DND-41 (cell line): ENCODE measurements around the gene PSMD12.

Experiments used
- ATAC-seq: fragments of 200-7000 bp; cut with Tn5 transposase; 3 replicates; pipeline ENCODE4 v1.9.1; 2021; ENCODE audit warnings: low read depth; ENCODE audit not compliant: insufficient read depth
- DNase-seq: peaks from one replicate; pipeline ENCODE4 v3.0.0-alpha.2; 2020
- H2AFZ ChIP-seq: 2 replicates; pipeline ENCODE4 v1.6.0; 2012; ENCODE audit warnings: low read depth, low read length
- H3K27ac ChIP-seq: 2 replicates; pipeline ENCODE4 v1.5.1; 2012; ENCODE audit warnings: low read length, inconsistent platforms
- H3K27me3 ChIP-seq: fragments of 200-600 bp; sonication (generic); 2 replicates; pipeline ENCODE4 v1.6.0; 2012; ENCODE audit warnings: low read length, mild to moderate bottlenecking, inconsistent platforms; ENCODE audit not compliant: insufficient read depth, poor library complexity
- H3K36me3 ChIP-seq: 2 replicates; pipeline ENCODE4 v1.5.1; 2012; ENCODE audit warnings: low read length, inconsistent platforms; ENCODE audit not compliant: insufficient read depth
- H3K4me1 ChIP-seq: 2 replicates; pipeline ENCODE4 v1.5.1; 2012; ENCODE audit warnings: mild to moderate bottlenecking, low read length; ENCODE audit not compliant: insufficient read depth
- H3K4me2 ChIP-seq: 2 replicates; pipeline ENCODE4 v1.6.0; 2012; ENCODE audit warnings: mild to moderate bottlenecking, moderate library complexity, low read length, inconsistent platforms; ENCODE audit not compliant: insufficient read depth
- H3K4me3 ChIP-seq, 2 experiments: fragments of 200-600 bp in 1 of 2; shearing (Covaris generic) in 1 of 2; 2 replicates each; pipeline ENCODE4 v1.5.1; 2012 to 2016; ENCODE audit warnings: inconsistent platforms in 2 of 2, low read length in 2 of 2, mild to moderate bottlenecking in 2 of 2, low read depth in 1 of 2, moderate library complexity in 1 of 2
- H3K79me2 ChIP-seq: 2 replicates; pipeline ENCODE4 v1.6.0; 2012; ENCODE audit warnings: low read length, inconsistent platforms; ENCODE audit not compliant: insufficient read depth
- H3K9ac ChIP-seq: 2 replicates; pipeline ENCODE4 v1.6.0; 2012; ENCODE audit warnings: low read depth, mild to moderate bottlenecking, inconsistent platforms, low read length, moderate library complexity
- H3K9me3 ChIP-seq: 2 replicates; pipeline ENCODE4 v1.5.1; 2012; ENCODE audit warnings: low read length, moderate library complexity, mild to moderate bottlenecking, inconsistent platforms; ENCODE audit not compliant: insufficient read depth, severe bottlenecking
- H4K20me1 ChIP-seq: 2 replicates; pipeline ENCODE4 v1.6.0; 2012; ENCODE audit warnings: low read length; ENCODE audit not compliant: insufficient read depth
- CTCF ChIP-seq: IDR thresholded peaks from 2 replicates; pipeline ENCODE4 v1.5.1; 2012; ENCODE audit warnings: borderline replicate concordance, low read length, moderate library complexity, mild to moderate bottlenecking; ENCODE audit not compliant: poor library complexity, severe bottlenecking; ENCODE audit errors: extremely low read depth
- EZH2 ChIP-seq: IDR thresholded peaks from 3 replicates; pipeline ENCODE4 v1.6.1; 2012; ENCODE audit warnings: borderline replicate concordance, low read depth, mild to moderate bottlenecking, moderate library complexity, low read length, inconsistent platforms; ENCODE audit not compliant: severe bottlenecking

PSMD12 gene

DNA sequence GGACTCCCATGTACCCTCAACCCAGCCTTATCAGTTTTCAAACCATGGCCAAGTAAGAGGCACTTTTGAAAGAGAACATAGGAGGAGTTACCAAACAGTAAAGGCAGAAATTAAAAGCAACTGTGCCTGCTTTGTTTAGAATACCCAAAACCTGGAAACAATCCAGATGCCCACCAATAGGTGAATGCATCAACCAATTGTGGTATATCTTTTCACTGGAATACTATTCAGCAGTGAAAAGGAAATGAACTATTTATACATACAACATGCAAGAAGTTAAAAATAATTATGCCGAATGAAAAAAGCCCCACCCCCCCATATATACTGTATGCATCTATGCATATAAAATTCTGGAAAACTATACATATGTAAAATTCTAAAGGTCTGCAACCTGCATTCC, 47.8 kb upstream of the PSMD12 start:
- Histone ChIP-seq H3K4me3 (no peak overlapping the region), H3K9ac (no peak overlapping the region), H2AFZ (no peak overlapping the region), H3K4me1 (no peaks in the 10 kb centered on the region), H3K4me2 (no peak overlapping the region), H3K79me2 (no peaks in the 10 kb centered on the region), H3K36me3 (no peaks in the 10 kb centered on the region), H3K9me3 (no peaks in the 10 kb centered on the region), H3K27me3 (no peaks in the 10 kb centered on the region), H4K20me1 (no peaks in the 10 kb centered on the region), H3K27ac (no peak overlapping the region)
- no peak for DNase-seq
- no peak for ATAC-seq
- TF ChIP-seq EZH2: no peak
- no peak for TF ChIP-seq CTCF

- Histone ChIP-seq H2AFZ (no peak overlapping the region), H3K4me2 (no peak overlapping the region), H3K27ac (no peak overlapping the region), H3K79me2 (no peaks in the 10 kb centered on the region), H3K27me3 (no peaks in the 10 kb centered on the region), H3K36me3 (no peaks in the 10 kb centered on the region), H4K20me1 (no peaks in the 10 kb centered on the region), H3K4me3 (no peak overlapping the region), H3K4me1 (no peaks in the 10 kb centered on the region), H3K9me3 (no peaks in the 10 kb centered on the region), H3K9ac (no peak overlapping the region)
- DNase-seq (no peak), ATAC-seq (no peak)
- no peak for TF ChIP-seq EZH2
- no peak for TF ChIP-seq CTCF
Measured at GRCh38 chr17:67413388-67413787, 47.0 kb upstream of the PSMD12 start.

GRCh38 chr17:67412941-67413340, 46.6 kb upstream of the PSMD12 start:
- Histone ChIP-seq H3K4me3 (no peak overlapping the region), H3K27me3 (no peaks in the 10 kb centered on the region), H2AFZ (no peak overlapping the region), H3K4me2 (no peak overlapping the region), H3K4me1 (no peaks in the 10 kb centered on the region), H3K36me3 (no peaks in the 10 kb centered on the region), H4K20me1 (no peaks in the 10 kb centered on the region), H3K9me3 (no peaks in the 10 kb centered on the region), H3K27ac (no peak overlapping the region), H3K79me2 (no peaks in the 10 kb centered on the region), H3K9ac (no peak overlapping the region)
- ATAC-seq (no peak), DNase-seq (no peak)
- TF ChIP-seq EZH2 (no peak), CTCF (no peak)

GRCh38 chr17:67412032-67412431, 45.7 kb upstream of the PSMD12 start:
- ATAC-seq: no peak
- Histone ChIP-seq H3K4me2 (no peak overlapping the region), H2AFZ (no peak overlapping the region), H3K27me3 (no peaks in the 10 kb centered on the region), H3K9me3 (no peaks in the 10 kb centered on the region), H3K4me3 (no peak overlapping the region), H3K79me2 (no peaks in the 10 kb centered on the region), H4K20me1 (no peaks in the 10 kb centered on the region), H3K9ac (no peak overlapping the region), H3K36me3 (no peaks in the 10 kb centered on the region), H3K27ac (no peak overlapping the region), H3K4me1 (no peaks in the 10 kb centered on the region)
- TF ChIP-seq EZH2: no peak
- no peak for TF ChIP-seq CTCF
- DNase-seq: no peak
